A549 treated with RU486 at 1 μM for 4 hours (cell line): ENCODE data around the gene DNASE1. TPM values are rescaled to one million over a fixed set of nuclear protein-coding genes. Genes with fewer than 3 reads are reported as not detected.

Experiments
- total RNA-seq: library from RNA; stranded (reverse); fragments of 200-300 nt; extraction: Qiagen RNA extraction; gene quantifications from 5 replicates; pipeline ENCODE4 v1.2.3, GENCODE V29; 2022; ENCODE audit warnings: low read depth

DNASE1 gene
- 1.6 to 4.3 TPM (median 3.2 TPM) in 5 replicates for total RNA-seq

DNA sequence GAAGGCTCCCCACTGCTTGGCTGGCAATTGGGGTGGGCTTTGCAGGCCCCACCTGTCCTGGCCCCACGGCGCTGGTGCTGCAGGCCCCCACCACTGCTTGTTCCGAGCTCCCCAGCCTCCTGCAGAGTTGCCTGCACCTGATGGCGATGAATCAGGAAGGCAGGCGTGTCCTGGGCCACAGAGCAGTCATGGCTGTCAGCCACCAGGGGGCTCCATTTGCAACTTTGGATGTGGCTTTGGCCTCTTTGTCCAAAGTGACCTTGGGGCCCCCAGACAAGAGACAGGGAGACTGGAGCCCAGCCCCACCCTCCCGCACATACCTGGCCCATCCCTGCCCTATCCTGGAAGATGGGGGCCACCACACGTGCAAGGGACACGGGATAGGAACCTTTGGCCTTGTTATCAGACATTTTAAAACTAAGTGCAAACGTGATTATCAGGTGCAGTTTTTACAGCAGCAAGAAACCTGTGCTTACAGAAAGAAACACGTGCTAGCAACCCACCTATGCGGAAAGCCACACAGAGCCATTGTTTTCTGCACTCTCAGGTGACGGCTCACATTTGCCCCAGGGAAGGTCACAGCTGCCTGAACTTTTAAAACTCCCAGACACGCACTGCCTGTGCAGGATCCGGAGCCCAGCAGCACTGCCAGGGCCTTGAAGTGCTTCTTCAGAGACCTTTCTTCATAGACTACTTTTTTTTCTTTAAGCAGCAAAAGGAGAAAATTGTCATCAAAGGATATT lies at the start of gene DNASE1:
Gene DNASE1, plus strand, starts transcription at position 443 of the 743 bp plus-strand sequence. CDS start 683 bp downstream, outside the sequence.

DNA sequence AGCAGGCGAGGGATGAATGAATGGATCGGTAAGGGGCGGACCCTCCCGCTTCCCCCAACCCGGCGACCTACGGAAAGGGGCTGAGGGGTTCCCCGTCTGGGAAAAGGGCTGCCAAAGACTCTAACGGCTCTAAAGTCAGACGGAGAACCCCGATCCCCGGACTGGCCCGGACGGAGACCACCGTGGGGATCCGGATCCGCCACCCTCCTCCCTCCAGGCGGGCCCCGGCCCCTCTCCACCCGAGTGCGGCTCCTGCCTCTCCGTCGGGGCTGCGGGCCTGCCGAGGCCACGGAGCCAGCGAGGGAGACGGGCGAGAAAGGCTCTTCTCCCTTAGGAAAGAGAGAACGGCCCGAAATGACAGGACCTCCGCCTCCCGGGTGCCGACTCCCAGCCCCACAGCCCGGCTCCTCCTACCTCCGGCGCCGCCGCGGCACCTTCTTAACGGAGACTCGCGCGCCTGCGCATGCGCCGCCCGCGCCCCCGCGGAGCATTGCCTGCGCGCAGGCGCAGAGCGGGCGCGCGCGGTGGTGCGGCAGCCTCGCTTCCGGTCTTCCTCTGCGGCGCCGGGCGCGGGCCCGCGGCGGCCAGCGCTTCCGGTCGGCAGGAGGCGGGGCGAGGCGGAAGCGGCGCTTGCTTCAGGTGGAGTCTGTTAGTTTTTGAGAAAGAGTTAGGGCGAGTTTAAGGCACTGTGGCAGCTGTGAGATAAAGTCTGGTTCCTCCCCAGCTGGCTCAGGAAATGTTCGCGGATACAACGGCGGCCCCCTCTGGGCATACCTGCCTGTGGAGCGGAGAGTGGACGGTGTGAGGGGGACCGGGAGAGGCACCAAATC lies 43.1 kb upstream of the DNASE1 start, which contains the start of gene SLX4:
Gene SLX4, minus strand, starts transcription at position 461 of the 830 bp plus-strand sequence. CDS start 2,642 bp downstream, outside the sequence.

Other genes with a start within 250 kb of the DNASE1 start
- gene ZNF597, start 211.2 kb upstream of the DNASE1 start, total RNA-seq = 0.71 to 1.3 TPM (median 1.0 TPM) in 5 replicates
- 47.2 to 55.4 TPM (median 51.0 TPM) in 5 replicates for gene NAA60, start 211.0 kb upstream of the DNASE1 start, total RNA-seq
- gene C16orf90, start 159.2 kb upstream of the DNASE1 start, total RNA-seq = not detected in 5 replicates
- 17.2 to 22.6 TPM (median 18.9 TPM) in 5 replicates for gene CLUAP1, start 153.7 kb upstream of the DNASE1 start, total RNA-seq
- 0.01 TPM in 1 of 5 replicates, not detected in the others for gene NLRC3, start 77.3 kb upstream of the DNASE1 start, total RNA-seq
- 3.7 to 5.3 TPM (median 4.4 TPM) in 5 replicates for gene SLX4, start 43.1 kb upstream of the DNASE1 start, total RNA-seq
- gene TRAP1, start 62.8 kb downstream of the DNASE1 start, total RNA-seq = 114 to 151 TPM (median 140 TPM) in 5 replicates
- 14.5 to 18.5 TPM (median 16.6 TPM) in 5 replicates for gene CREBBP, start 226.0 kb downstream of the DNASE1 start, total RNA-seq